ENCODE data around the gene HCFC2. TPM values are rescaled to one million over a fixed set of nuclear protein-coding genes. Genes with fewer than 3 reads are reported as not detected.

HCFC2 gene
- total RNA-seq, 4 donors from 2014 or later = 11.2 to 32.5 (median 15.9) TPM

DNA sequence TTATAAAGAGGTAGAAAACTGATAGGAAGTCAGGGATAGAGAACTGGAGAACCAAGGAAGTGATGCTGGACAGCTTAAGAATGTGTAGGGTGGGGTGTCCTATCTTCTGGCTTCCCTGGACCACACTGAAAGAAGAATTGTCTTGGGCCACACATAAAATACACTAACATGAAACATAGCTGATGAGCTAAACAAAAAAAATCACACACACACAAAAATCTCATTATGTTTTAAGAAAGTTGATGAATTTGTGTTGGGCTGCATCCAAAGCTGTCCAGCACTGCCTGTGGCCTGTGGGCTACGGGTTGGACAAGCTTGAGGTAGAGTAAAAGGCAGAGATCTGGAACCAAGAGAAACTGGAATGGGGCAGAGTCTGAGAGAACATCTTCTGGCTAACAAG lies 21.8 kb upstream of the HCFC2 start:
- no peak for ATAC-seq (ENCODE audit: low FRiP score)
- no peak for DNase-seq (ENCODE audit: low spot score)
- TF ChIP-seq, protein P1, sequence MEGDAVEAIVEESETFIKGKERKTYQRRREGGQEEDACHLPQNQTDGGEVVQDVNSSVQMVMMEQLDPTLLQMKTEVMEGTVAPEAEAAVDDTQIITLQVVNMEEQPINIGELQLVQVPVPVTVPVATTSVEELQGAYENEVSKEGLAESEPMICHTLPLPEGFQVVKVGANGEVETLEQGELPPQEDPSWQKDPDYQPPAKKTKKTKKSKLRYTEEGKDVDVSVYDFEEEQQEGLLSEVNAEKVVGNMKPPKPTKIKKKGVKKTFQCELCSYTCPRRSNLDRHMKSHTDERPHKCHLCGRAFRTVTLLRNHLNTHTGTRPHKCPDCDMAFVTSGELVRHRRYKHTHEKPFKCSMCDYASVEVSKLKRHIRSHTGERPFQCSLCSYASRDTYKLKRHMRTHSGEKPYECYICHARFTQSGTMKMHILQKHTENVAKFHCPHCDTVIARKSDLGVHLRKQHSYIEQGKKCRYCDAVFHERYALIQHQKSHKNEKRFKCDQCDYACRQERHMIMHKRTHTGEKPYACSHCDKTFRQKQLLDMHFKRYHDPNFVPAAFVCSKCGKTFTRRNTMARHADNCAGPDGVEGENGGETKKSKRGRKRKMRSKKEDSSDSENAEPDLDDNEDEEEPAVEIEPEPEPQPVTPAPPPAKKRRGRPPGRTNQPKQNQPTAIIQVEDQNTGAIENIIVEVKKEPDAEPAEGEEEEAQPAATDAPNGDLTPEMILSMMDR (IDR thresholded peaks at IDR 0.05) = no peak

DNA sequence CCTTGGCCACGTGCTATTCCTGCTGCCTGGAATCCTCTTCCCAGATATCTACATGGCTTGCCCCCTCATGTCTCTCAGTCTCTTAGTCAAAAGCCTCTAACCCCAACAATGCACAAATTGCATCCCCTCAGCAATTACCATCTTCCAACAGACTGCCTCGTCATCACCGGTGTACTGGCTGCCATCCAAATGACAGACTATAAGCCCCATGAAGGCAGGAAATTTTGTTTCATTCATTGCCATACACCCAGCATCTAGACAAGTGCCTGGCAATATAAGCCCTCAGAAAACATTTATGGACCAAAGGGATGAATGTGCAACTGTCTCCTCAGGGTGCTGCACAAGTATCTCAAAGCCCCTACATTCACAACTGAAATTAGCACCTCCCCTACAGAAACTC lies 20.2 kb upstream of the HCFC2 start:
- TF ChIP-seq, protein P1 (IDR thresholded peaks at IDR 0.05) = no peak
- no peak for ATAC-seq (ENCODE audit: low FRiP score)
- no peak for DNase-seq (ENCODE audit: low spot score)

DNA sequence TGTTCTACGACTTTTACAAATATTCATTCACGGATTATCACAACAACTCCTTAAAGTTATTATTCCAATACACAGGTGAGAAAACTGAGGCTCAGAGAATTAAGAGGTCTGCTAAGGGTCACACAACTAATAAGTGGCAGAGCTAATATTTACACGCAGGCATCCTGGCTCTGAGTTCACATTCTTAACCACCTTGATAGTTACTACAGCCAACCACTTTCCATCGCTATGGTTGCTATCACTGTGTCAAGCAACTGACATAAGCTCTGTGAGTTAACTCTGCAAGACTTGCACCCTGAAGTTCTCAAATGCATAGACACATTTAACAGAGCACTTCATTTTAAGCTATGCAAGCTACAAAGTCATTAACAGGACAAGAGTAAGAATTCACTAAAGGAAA lies 18.0 kb upstream of the HCFC2 start:
- TF ChIP-seq, protein P1 (IDR thresholded peaks at IDR 0.05) = no peak
- no peak for ATAC-seq (ENCODE audit: low FRiP score)
- no peak for DNase-seq (ENCODE audit: low spot score)

DNA sequence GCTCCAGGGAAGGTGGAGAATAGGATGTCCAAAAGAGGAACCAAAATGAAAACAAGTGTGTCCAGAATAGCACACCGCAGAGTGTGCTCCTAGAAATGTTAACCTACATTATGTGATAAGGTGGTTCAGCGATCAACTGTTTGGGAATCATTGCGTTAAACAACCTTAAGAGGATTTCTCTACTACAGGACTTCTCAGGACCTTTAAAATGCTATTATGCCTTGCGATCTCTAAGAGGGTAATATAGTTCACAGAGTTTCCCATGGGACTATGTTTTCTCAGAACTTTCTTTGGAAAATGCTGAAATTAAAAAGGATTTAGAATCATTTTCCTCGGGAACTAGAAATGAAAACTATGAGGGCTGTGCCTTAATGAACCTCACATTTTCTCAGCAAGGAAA lies 16.2 kb upstream of the HCFC2 start:
- no peak for ATAC-seq (ENCODE audit: low FRiP score)
- no peak for DNase-seq (ENCODE audit: low spot score)
- TF ChIP-seq, protein P1 (IDR thresholded peaks at IDR 0.05) = no peak

DNA sequence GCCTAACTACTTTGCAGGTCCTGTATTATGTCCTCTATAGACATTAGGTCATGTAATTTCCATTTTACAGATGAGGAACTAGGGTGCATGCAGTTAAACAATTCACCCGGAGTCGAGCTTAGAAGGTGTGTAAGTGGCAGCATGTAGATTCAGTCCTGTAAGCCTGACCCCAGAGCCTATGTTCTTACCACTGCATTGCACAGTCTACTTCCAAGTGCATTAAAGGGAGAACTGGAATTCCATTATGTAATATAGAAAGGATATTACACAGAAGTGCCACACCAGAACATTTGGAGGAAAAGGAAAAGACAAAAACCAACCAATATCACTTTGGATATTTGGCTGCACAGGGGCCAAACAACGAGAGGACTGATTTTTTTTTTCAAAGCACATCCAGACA lies 15.5 kb upstream of the HCFC2 start:
- ATAC-seq (ENCODE audit: low FRiP score) = no peak
- DNase-seq (ENCODE audit: low spot score) = no peak
- TF ChIP-seq, protein P1 (IDR thresholded peaks at IDR 0.05) = no peak

DNA sequence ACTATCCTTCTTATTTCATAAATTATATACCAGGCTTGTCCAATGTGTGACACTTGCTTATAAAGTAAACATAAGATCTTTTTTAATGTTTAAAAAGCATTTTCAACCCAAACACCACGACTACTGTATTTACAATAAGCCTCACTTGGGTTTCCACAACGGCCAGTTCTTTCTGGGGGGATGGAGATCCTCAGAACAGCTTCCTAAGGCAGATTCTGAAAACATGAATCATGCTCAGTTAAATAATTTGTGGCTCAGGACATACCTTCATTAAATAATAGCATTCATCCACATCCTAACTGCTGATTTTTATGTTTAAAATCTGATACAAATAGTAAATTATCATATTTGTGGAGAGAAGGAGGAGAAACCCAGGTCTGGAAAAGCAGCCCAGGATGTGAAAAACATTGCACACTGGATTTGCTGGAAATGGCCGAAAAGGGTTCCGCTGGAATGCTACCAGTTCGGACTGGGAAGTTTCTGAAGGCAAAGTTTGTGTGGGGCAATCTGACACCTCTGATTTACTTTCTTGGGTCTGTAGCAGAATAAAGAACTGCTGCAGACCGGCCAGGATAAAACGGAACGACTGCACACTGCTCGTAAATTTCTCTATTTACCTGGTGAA lies 14.9 kb upstream of the HCFC2 start:
- peak; percentile 38 for ATAC-seq (ENCODE audit: low FRiP score)

DNA sequence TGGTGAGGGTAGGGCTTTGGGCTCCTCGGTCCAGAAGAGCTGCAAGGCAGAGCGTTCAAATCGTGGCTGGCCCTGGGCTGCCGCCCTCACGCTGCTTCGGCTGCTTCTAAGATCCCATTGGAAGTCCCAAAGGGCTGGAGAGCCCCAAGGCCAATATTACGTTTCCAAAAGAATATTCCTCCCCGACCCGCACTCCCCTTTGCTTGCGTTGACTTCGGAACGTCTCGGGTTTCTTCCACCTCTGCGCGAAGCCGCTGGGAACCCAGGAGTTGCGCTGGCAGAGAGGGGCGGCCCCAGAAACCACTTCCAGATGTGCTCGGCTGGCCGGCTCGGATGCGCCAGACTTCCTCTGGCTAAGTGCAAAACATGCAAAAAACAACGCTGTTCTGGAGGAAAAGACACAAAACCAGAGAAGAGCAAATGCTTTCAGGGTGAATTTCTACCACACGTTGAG lies 14.4 kb upstream of the HCFC2 start, which contains the start of gene GLT8D2:
Gene GLT8D2, minus strand, starts transcription at position 285 of the 454 bp plus-strand sequence. CDS start 30,539 bp downstream, outside the sequence.
- ATAC-seq (ENCODE audit: low FRiP score) (peak; percentile 86), DNase-seq (ENCODE audit: low spot score) (peak; percentile 25)
- TF ChIP-seq, protein P1 (IDR thresholded peaks at IDR 0.05) = no peak

More for the DNA sequence above, 14.9 kb upstream of the HCFC2 start:
- TF ChIP-seq, protein P1 (IDR thresholded peaks at IDR 0.05) = no peak
- DNase-seq (ENCODE audit: low spot score) = no peak
